Activated naive CD4-positive, alpha-beta T cell (primary cell): Measurements from ENCODE around the gene HHAT.

Experiments
- DNase-seq, 4 experiments: peaks; one replicate each; lab custom pipeline; 2025; lab: John Stamatoyannopoulos, UW

The HHAT gene

GRCh38 chr1:210598135-210598652 lies 269.5 kb downstream of the HHAT start:
- no peak for DNase-seq

GRCh38 chr1:210600421-210601159 lies 271.9 kb downstream of the HHAT start:
- DNase-seq: no peak

- DNase-seq: no peak
Measured at GRCh38 chr1:210603123-210603522, 274.4 kb downstream of the HHAT start.

- DNase-seq: no peak
Measured at GRCh38 chr1:210605099-210605498, 276.4 kb downstream of the HHAT start.

GRCh38 chr1:210607361-210607760 lies 278.7 kb downstream of the HHAT start:
- no peak for DNase-seq

- no peak for DNase-seq
Measured at GRCh38 chr1:210608767-210609166, 280.1 kb downstream of the HHAT start.

- DNase-seq: no peak
Measured at GRCh38 chr1:210616356-210616755, 287.7 kb downstream of the HHAT start.

GRCh38 chr1:210617293-210617692 lies 288.6 kb downstream of the HHAT start:
- DNase-seq: no peak

GRCh38 chr1:210618369-210618768 lies 289.7 kb downstream of the HHAT start:
- no peak for DNase-seq

- DNase-seq: no peak
Measured at GRCh38 chr1:210620867-210621488, 292.3 kb downstream of the HHAT start.

GRCh38 chr1:210621712-210622111 lies 293.0 kb downstream of the HHAT start:
- no peak for DNase-seq

- no peak for DNase-seq
Measured at GRCh38 chr1:210624722-210625121, 296.0 kb downstream of the HHAT start.

GRCh38 chr1:210625715-210626114 lies 297.0 kb downstream of the HHAT start:
- DNase-seq: no peak

- no peak for DNase-seq
Measured at GRCh38 chr1:210626341-210626740, 297.6 kb downstream of the HHAT start.

- DNase-seq: no peak
Measured at GRCh38 chr1:210627755-210628154, 299.1 kb downstream of the HHAT start.

GRCh38 chr1:210629276-210629675 lies 300.6 kb downstream of the HHAT start:
- no peak for DNase-seq

- DNase-seq: no peak
Measured at GRCh38 chr1:210631399-210631798, 302.7 kb downstream of the HHAT start.

GRCh38 chr1:210633140-210633539 lies 304.4 kb downstream of the HHAT start:
- DNase-seq: no peak

GRCh38 chr1:210633636-210634035 lies 304.9 kb downstream of the HHAT start:
- DNase-seq: no peak

- DNase-seq: no peak
Measured at GRCh38 chr1:210635108-210635507, 306.4 kb downstream of the HHAT start.

GRCh38 chr1:210641582-210641981 lies 312.9 kb downstream of the HHAT start:
- no peak for DNase-seq

GRCh38 chr1:210645582-210646257 lies 317.0 kb downstream of the HHAT start:
- DNase-seq: no peak

GRCh38 chr1:210646258-210646616 lies 317.5 kb downstream of the HHAT start:
- no peak for DNase-seq
